Measurements from ENCODE around the gene TPK1. TPM values are rescaled to one million over a fixed set of nuclear protein-coding genes. Genes with fewer than 3 reads are reported as not detected.

TPK1 gene
- total RNA-seq, 1 experiment from 2014 or later: 3.1 TPM

DNA sequence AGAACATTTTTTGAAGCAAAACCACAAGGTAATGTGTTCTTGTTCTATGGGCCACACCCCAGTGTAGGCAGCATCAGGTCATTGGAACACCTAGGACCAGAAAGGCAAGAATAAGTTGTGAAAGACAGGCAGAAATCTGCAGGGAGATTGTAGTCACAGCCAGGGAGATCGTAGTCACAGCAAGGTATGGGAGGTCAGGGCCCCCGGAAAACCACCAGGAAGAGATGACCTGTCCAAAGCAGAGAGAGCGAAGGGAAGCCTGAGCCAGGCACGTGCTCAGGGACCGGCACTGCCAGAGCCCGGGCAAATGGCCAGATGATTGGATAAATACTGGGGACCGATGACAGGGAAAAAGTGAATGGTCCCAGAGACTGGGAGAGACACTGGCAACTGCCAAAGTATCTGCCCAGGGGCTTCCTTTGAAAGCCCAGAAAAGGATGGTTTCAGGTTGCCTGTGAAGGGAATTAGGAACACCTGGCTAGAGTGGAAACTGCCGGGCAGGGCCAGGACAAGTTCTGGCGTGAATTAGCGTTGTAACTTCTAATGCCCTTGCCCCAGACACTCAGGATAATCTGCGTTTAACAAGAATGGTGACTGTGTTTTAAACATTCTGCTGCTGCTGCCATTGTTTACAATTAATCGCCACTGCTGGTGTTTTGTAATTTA lies 428.5 kb downstream of the TPK1 start:
- H2BK15ac ChIP-seq (ENCODE audit: low read depth, low read length): no peak overlapping the region
- H2BK12ac ChIP-seq (ENCODE audit: insufficient read length, low read depth, low read length): no peak overlapping the region
- no peaks in the 10 kb centered on the region for H3K79me2 ChIP-seq (ENCODE audit: insufficient read depth, low read length)
- no peak overlapping the region for H3K4ac ChIP-seq (ENCODE audit: low read depth, low read length)
- H3T11ph ChIP-seq (ENCODE audit: low read length): no peak overlapping the region
- H3K56ac ChIP-seq (ENCODE audit: insufficient read length, low read depth, low read length): no peak overlapping the region
- no peak overlapping the region for H4K8ac ChIP-seq (replicated peaks; ENCODE audit: insufficient read length, low read depth, low read length)
- H2BK20ac ChIP-seq (ENCODE audit: low read depth, low read length, poor library complexity, severe bottlenecking): no peak overlapping the region
- no peak for TF ChIP-seq CTCF (conservative IDR thresholded peaks at IDR 0.05)
- DNase-seq: no peak
- H3K27me3 ChIP-seq (ENCODE audit: insufficient read depth, low read length): no peaks in the 10 kb centered on the region
- no peak overlapping the region for H2AFZ ChIP-seq (ENCODE audit: low read length)
- no peak overlapping the region for H2BK120ac ChIP-seq (ENCODE audit: low read depth, low read length, poor library complexity, severe bottlenecking)
- peaks cover 0 to 2% (median 0%) of the 10 kb centered on the region in 3 experiments; a peak in 1 of 7 replicates for H3K36me3 Mint-ChIP-seq (ENCODE audit: insufficient read depth in 1 of 3, low read depth in 3 of 3)
- no peak overlapping the region for H3K14ac ChIP-seq (ENCODE audit: insufficient read depth, low read length)
- peaks cover 12 to 16% of the 10 kb centered on the region in 2 experiments for H3K4me1 Mint-ChIP-seq
- no peak overlapping the region for H2BK5ac ChIP-seq (ENCODE audit: insufficient read length, low read length)
- no peak overlapping the region for H4K91ac ChIP-seq (ENCODE audit: insufficient read length, low read depth, low read length)
- no peak overlapping the region for H3K27ac ChIP-seq (ENCODE audit: insufficient read length, low read depth, low read length)
- WGBS (ENCODE audit: extremely low coverage, insufficient read length, low lambda C conversion rate): no CpG with 5 or more reads among the region's 12 CpGs
- no peak overlapping the region for H3K4me3 Mint-ChIP-seq
- H3K18ac ChIP-seq (ENCODE audit: insufficient read length, low read depth, low read length): no peak overlapping the region
- H4K20me1 ChIP-seq (ENCODE audit: control insufficient read depth, insufficient read depth, insufficient read length): no peaks in the 10 kb centered on the region
- no peak overlapping the region for H3K4me2 ChIP-seq (ENCODE audit: insufficient read depth, insufficient read length, low read length)
- H3K4me1 ChIP-seq (ENCODE audit: insufficient read depth, low read length): no peaks in the 10 kb centered on the region
- H3K9ac ChIP-seq (ENCODE audit: extremely low read depth, insufficient read length, low read length): no peak overlapping the region
- H4K5ac ChIP-seq (ENCODE audit: insufficient read length, low read depth, low read length): no peak overlapping the region
- H3K27me3 Mint-ChIP-seq (ENCODE audit: low read depth): no peaks in the 10 kb centered on the region
- peak overlapping the region in 2 of 3 experiments; percentile 7 to 53; a peak in 2 of 7 replicates for H3K27ac Mint-ChIP-seq
- no peak overlapping the region for H3K23ac ChIP-seq (ENCODE audit: insufficient read length, low read depth, low read length)
- H2AK5ac ChIP-seq (ENCODE audit: insufficient read length, low read length): no peak overlapping the region
- H3K79me1 ChIP-seq (ENCODE audit: insufficient read depth, low read depth, low read length, poor library complexity, severe bottlenecking): no peaks in the 10 kb centered on the region
- H3K9me3 Mint-ChIP-seq: no peaks in the 10 kb centered on the region
- no peaks in the 10 kb centered on the region for H3K9me3 ChIP-seq (ENCODE audit: control insufficient read depth, low read depth, low read length)
- no peaks in the 10 kb centered on the region for H3K23me2 ChIP-seq (ENCODE audit: insufficient read length, low read depth, low read length, poor library complexity, severe bottlenecking)

All from H9 (cell line).